Uterus (tissue), 2 donors: ENCODE measurements around the gene IFT52.

Experiments used
- POLR2A ChIP-seq, 2 donors: fragments of 450-650 bp; IDR thresholded peaks; one replicate each; pipeline ENCODE4 v1.6.1; 2016; ENCODE audit warnings: antibody characterized with exemption in 2 of 2, mild to moderate bottlenecking in 1 of 2, moderate library complexity in 1 of 2
- TF ChIP-seq, protein P1 (sequence below), 4 experiments: fragments of 200-600 bp in 2 of 4; fragments of 450-650 bp in 2 of 4; sonication (generic) in 2 of 4; IDR thresholded peaks; one replicate each; pipeline ENCODE4 v1.5.1; 2016 to 2019; ENCODE audit warnings: antibody characterized with exemption in 4 of 4, mild to moderate bottlenecking in 2 of 4, moderate library complexity in 1 of 4

DNA sequence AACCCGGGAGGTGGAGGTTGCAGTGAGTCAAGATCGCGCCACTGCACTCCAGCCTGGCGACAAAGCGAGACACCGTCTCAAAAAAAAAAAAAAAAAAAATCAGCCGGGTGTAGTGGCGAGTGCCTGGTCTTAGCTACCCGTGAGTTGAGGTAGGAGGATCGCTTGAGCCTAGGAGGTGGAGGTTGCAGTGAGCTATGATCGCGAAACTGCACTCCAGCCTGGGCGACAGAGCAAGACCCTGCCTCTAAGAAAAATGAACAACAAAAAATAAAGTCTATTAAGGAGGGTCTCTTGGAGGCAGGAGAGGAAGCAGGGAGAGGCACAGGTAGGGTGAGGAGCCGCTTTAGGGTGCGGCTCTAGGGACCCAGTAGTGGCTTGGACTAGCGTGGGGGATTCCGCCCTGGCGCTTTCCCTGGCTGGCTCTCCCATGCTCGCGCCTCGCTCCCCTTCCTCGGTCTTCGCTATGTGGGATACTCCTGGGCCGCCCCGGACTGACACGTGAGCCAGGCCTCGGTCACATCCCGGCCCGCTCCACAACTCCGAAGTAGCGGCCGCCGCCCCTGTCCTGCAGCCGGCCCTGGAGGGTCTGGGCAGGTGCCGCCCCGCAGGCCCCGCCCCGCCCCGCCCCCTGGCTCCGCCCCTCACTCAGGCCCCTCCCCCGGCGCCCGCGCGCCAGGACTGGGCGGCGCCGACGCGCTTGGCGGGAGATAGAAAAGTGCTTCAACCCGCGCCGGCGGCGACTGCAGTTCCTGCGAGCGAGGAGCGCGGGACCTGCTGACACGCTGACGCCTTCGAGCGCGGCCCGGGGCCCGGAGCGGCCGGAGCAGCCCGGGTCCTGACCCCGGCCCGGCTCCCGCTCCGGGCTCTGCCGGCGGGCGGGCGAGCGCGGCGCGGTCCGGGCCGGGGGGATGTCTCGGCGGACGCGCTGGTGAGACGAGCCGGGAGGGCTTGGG lies 75.9 kb downstream of the IFT52 start, which contains the start of gene MYBL2:
- TF ChIP-seq, protein P1, sequence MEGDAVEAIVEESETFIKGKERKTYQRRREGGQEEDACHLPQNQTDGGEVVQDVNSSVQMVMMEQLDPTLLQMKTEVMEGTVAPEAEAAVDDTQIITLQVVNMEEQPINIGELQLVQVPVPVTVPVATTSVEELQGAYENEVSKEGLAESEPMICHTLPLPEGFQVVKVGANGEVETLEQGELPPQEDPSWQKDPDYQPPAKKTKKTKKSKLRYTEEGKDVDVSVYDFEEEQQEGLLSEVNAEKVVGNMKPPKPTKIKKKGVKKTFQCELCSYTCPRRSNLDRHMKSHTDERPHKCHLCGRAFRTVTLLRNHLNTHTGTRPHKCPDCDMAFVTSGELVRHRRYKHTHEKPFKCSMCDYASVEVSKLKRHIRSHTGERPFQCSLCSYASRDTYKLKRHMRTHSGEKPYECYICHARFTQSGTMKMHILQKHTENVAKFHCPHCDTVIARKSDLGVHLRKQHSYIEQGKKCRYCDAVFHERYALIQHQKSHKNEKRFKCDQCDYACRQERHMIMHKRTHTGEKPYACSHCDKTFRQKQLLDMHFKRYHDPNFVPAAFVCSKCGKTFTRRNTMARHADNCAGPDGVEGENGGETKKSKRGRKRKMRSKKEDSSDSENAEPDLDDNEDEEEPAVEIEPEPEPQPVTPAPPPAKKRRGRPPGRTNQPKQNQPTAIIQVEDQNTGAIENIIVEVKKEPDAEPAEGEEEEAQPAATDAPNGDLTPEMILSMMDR (IDR thresholded peaks at IDR 0.05): no peak
- TF ChIP-seq POLR2A (IDR thresholded peaks at IDR 0.05): no peak
